Psoas muscle (tissue), 8 donors: Measurements from ENCODE around the gene TLK2. TPM values are rescaled to one million over a fixed set of nuclear protein-coding genes. Genes with fewer than 3 reads are reported as not detected.

Experiments
- ATAC-seq, 4 donors: fragments of 200-7000 bp; cut with Tn5 transposase; one replicate each; pipeline ENCODE4 v1.9.1; 2020; ENCODE audit warnings: moderate library complexity in 3 of 4, mild to moderate bottlenecking in 2 of 4
- DNase-seq, 2 donors: peaks; one replicate each; pipeline ENCODE4 v3.0.0-alpha.2; 2020
- H3K27ac ChIP-seq: fragments of 200-600 bp; one replicate; pipeline ENCODE4 v1.8.0; 2022
- H3K27me3 ChIP-seq, 3 donors: fragments of 200-600 bp in 1 of 3; one replicate each; pipeline versions ENCODE4 v1.6.1 to v1.8.0; 2013 to 2022; ENCODE audit warnings: low read length in 2 of 3, mild to moderate bottlenecking in 2 of 3, moderate library complexity in 1 of 3; ENCODE audit not compliant: insufficient read depth in 3 of 3
- H3K36me3 ChIP-seq, 2 donors: fragments of 200-600 bp in 1 of 2; one replicate each; pipeline versions ENCODE4 v1.6.1 to v1.8.0; 2013 to 2022; ENCODE audit warnings: low read depth in 1 of 2, mild to moderate bottlenecking in 1 of 2, moderate library complexity in 1 of 2; ENCODE audit not compliant: insufficient read depth in 1 of 2
- H3K4me1 ChIP-seq: fragments of 200-600 bp; one replicate; pipeline ENCODE4 v1.8.0; 2022
- H3K4me3 ChIP-seq: fragments of 200-600 bp; one replicate; pipeline ENCODE4 v1.8.0; 2022; ENCODE audit warnings: mild to moderate bottlenecking
- H3K9me3 ChIP-seq: fragments of 200-600 bp; one replicate; pipeline ENCODE4 v1.8.0; 2022
- CTCF ChIP-seq: fragments of 200-600 bp; IDR thresholded peaks from one replicate; pipeline ENCODE4 v1.8.0; 2022; ENCODE audit warnings: antibody characterized with exemption
- WGBS, 3 donors: extraction: QIAGEN DNeasy Blood & Tissue Kit; methylation state at CpG; one replicate each; pipeline versions ENCODE4 v1.1.6 to v1.1.7; 2013; 5-methylcytosine and 5-hydroxymethylcytosine counted together
- intact Hi-C, 2 donors: fragments of 100-400 bp; cut with DNase I; formaldehyde crosslinking; loops; one replicate each; pipeline versions ENCODE4 v1.11.0 to v1.14.2; 2022
- polyA plus RNA-seq, 3 donors: library from polyadenylated mRNA; stranded (reverse); fragments of 200-250 nt; gene quantifications; one replicate each; pipeline ENCODE4 v1.2.3, GENCODE V29; 2013
- total RNA-seq, 4 donors: library from RNA; stranded (reverse); fragmentation: NEBNext Ultra II Directional in 2 of 4; extraction: Animal tissue kit (Norgen Biotek cat#: 25700) in 2 of 4; gene quantifications; one replicate each; pipeline versions ENCODE4 v1.2.1 to v1.2.4, GENCODE V29; 2021 to 2023
- donor health status: healthy with polysubstance abuse.
- donor health status: DM: no; HTN: no; CAD: no; lungs with moderate emphysema.
- donor health status: Bipolar disorder and iron deficiency.
- donor health status: healthy.
- donor health status: DM: yes; HTN: yes; CAD: no.
- donor health status: DM: no; HTN: no; CAD: no.
- donor health status: DM: no; HTN: no; CAD: no.
- donor health status: DM: yes; HTN: yes; CAD: no.

TLK2 gene
- total and polyA plus RNA-seq, 7 donors, result 23.1 to 51.9 (median 40.2) TPM

- 80 to 90% (median 85%) methylated on average over 6 of the region's 6 CpGs for WGBS, 3 donors
- Histone ChIP-seq H3K4me3 (no peak overlapping the region), H3K27ac (no peak overlapping the region), H3K36me3 (no peaks in the 10 kb centered on the region), H3K27me3 (no peaks in the 10 kb centered on the region), H3K4me1 (no peaks in the 10 kb centered on the region), H3K9me3 (no peaks in the 10 kb centered on the region)
- no peak for DNase-seq
- ATAC-seq, result no peak
- TF ChIP-seq CTCF, result no peak
- intact Hi-C loops, result no loop called here
Measured at GRCh38 chr17:62643496-62643895, 164.9 kb downstream of the TLK2 start.

- intact Hi-C loops, result no loop called here
- 68 to 74% (median 68%) methylated on average over 17 of the region's 17 CpGs for WGBS, 3 donors
- TF ChIP-seq CTCF, result no peak
Measured at GRCh38 chr17:62644487-62645173, 166.0 kb downstream of the TLK2 start.

GRCh38 chr17:62648251-62648955 lies 169.8 kb downstream of the TLK2 start:
- no peaks in the 10 kb centered on the region for H3K36me3 ChIP-seq
- peaks cover 6% of the 10 kb centered on the region for H3K4me1 ChIP-seq
- WGBS, 3 donors, result 23 to 41% (median 32%) methylated on average over 15 of the region's 15 CpGs
- no peak for DNase-seq
- ATAC-seq, result peak in 1 of 4 donors; percentile 21
- no peaks in the 10 kb centered on the region for H3K9me3 ChIP-seq
- no peak for TF ChIP-seq CTCF
- intact Hi-C loops, result no loop called here
- no peak overlapping the region for H3K27ac ChIP-seq
- peaks cover 0 to 17% (median 4%) of the 10 kb centered on the region in 3 donors for H3K27me3 ChIP-seq
- H3K4me3 ChIP-seq, result no peak overlapping the region

More at GRCh38 chr17:62644487-62645173, 166.0 kb downstream of the TLK2 start:
- no peaks in the 10 kb centered on the region for H3K36me3 ChIP-seq
- ATAC-seq, result no peak
- H3K4me3 ChIP-seq, result no peak overlapping the region
- H3K27ac ChIP-seq, result no peak overlapping the region
- H3K27me3 ChIP-seq, result no peaks in the 10 kb centered on the region
- no peaks in the 10 kb centered on the region for H3K4me1 ChIP-seq
- DNase-seq, result no peak
- H3K9me3 ChIP-seq, result no peaks in the 10 kb centered on the region

- no peak for DNase-seq
- TF ChIP-seq CTCF, result no peak
- WGBS, 3 donors, result 49 to 70% (median 58%) methylated on average over 6 of the region's 6 CpGs
- no peak overlapping the region for H3K27ac ChIP-seq
- H3K4me1 ChIP-seq, result peaks cover 9% of the 10 kb centered on the region
- intact Hi-C loops, result no loop called here
- no peaks in the 10 kb centered on the region for H3K9me3 ChIP-seq
- no peak overlapping the region for H3K4me3 ChIP-seq
- no peaks in the 10 kb centered on the region for H3K36me3 ChIP-seq
- peaks cover 0 to 17% (median 4%) of the 10 kb centered on the region in 3 donors for H3K27me3 ChIP-seq
- no peak for ATAC-seq
Measured at GRCh38 chr17:62648956-62649294, 170.3 kb downstream of the TLK2 start.
